ENCODE data around the gene C14orf132. TPM values are rescaled to one million over a fixed set of nuclear protein-coding genes. Genes with fewer than 3 reads are reported as not detected.
"Not testable (repeated sequence)": the region's sequence is repeated elsewhere in the genome, so short reads cannot be mapped to it uniquely, and the experiment has no call there.

C14orf132 gene
- total RNA-seq, 1 experiment from 2014 or later: 1.3 TPM

- H3K4me3 Mint-ChIP-seq (ENCODE audit: low read depth, unreplicated experiment): no peak overlapping the region
- no peaks in the 10 kb centered on the region for H3K4me1 Mint-ChIP-seq (ENCODE audit: low read depth, unreplicated experiment)
- no peaks in the 10 kb centered on the region for H3K9me3 Mint-ChIP-seq (ENCODE audit: low read depth, unreplicated experiment)
- no TSS peak for BruUV-seq (replicated peaks)
- TF ChIP-seq CTCF (IDR thresholded peaks at IDR 0.05; ENCODE audit: unreplicated experiment): no peak
- CTCF ChIA-PET: interaction anchor here (1.8 kb wide), 1 partner anchor 97 kb away, joined by 7 read pairs; no protein-coding TSS in a partner anchor
- peaks cover 87% of the 10 kb centered on the region for H3K27me3 Mint-ChIP-seq (ENCODE audit: unreplicated experiment)
- intact Hi-C loops (cut with micrococcal nuclease; ENCODE audit: unreplicated experiment): no loop called here
- H3K27ac Mint-ChIP-seq (ENCODE audit: unreplicated experiment): no peak overlapping the region
- DNase-seq: no peak
- no peaks in the 10 kb centered on the region for H3K36me3 Mint-ChIP-seq (ENCODE audit: insufficient read depth, unreplicated experiment)
These were observed 37.2 kb upstream of the C14orf132 start for GRCh38 chr14:96001866-96002497.

- H3K27ac Mint-ChIP-seq (ENCODE audit: unreplicated experiment): no peak overlapping the region
- no peaks in the 10 kb centered on the region for H3K36me3 Mint-ChIP-seq (ENCODE audit: insufficient read depth, unreplicated experiment)
- TF ChIP-seq CTCF (IDR thresholded peaks at IDR 0.05; ENCODE audit: unreplicated experiment): no peak
- CTCF ChIA-PET: interaction anchor here (1.8 kb wide), 1 partner anchor 96 kb away, joined by 7 read pairs; no protein-coding TSS in a partner anchor
- no peaks in the 10 kb centered on the region for H3K9me3 Mint-ChIP-seq (ENCODE audit: low read depth, unreplicated experiment)
- H3K4me3 Mint-ChIP-seq (ENCODE audit: low read depth, unreplicated experiment): no peak overlapping the region
- no peaks in the 10 kb centered on the region for H3K4me1 Mint-ChIP-seq (ENCODE audit: low read depth, unreplicated experiment)
- intact Hi-C loops (cut with micrococcal nuclease; ENCODE audit: unreplicated experiment): no loop called here
- peaks cover 82% of the 10 kb centered on the region for H3K27me3 Mint-ChIP-seq (ENCODE audit: unreplicated experiment)
- DNase-seq: no peak
- BruUV-seq (replicated peaks): no TSS peak
These were observed 36.7 kb upstream of the C14orf132 start for GRCh38 chr14:96002498-96002884.

GRCh38 chr14:96011131-96011530, 28.0 kb upstream of the C14orf132 start:
- H3K4me3 Mint-ChIP-seq (ENCODE audit: low read depth, unreplicated experiment): no peak overlapping the region
- H3K27ac Mint-ChIP-seq (ENCODE audit: unreplicated experiment): no peak overlapping the region
- CTCF ChIA-PET: no interaction called here
- H3K4me1 Mint-ChIP-seq (ENCODE audit: low read depth, unreplicated experiment): no peaks in the 10 kb centered on the region
- intact Hi-C loops (cut with micrococcal nuclease; ENCODE audit: unreplicated experiment): no loop called here
- DNase-seq: no peak
- H3K36me3 Mint-ChIP-seq (ENCODE audit: insufficient read depth, unreplicated experiment): no peaks in the 10 kb centered on the region
- no peak for TF ChIP-seq CTCF (IDR thresholded peaks at IDR 0.05; ENCODE audit: unreplicated experiment)
- no TSS peak for BruUV-seq (replicated peaks)
- H3K27me3 Mint-ChIP-seq (ENCODE audit: unreplicated experiment): peaks cover 4% of the 10 kb centered on the region
- H3K9me3 Mint-ChIP-seq (ENCODE audit: low read depth, unreplicated experiment): peaks cover 11% of the 10 kb centered on the region

GRCh38 chr14:96011607-96012006, 27.6 kb upstream of the C14orf132 start:
- intact Hi-C loops (cut with micrococcal nuclease; ENCODE audit: unreplicated experiment): no loop called here
- no TSS peak for BruUV-seq (replicated peaks)
- no peak overlapping the region for H3K27ac Mint-ChIP-seq (ENCODE audit: unreplicated experiment)
- DNase-seq: no peak
- CTCF ChIA-PET: no interaction called here
- no peaks in the 10 kb centered on the region for H3K4me1 Mint-ChIP-seq (ENCODE audit: low read depth, unreplicated experiment)
- peaks cover 4% of the 10 kb centered on the region for H3K27me3 Mint-ChIP-seq (ENCODE audit: unreplicated experiment)
- H3K9me3 Mint-ChIP-seq (ENCODE audit: low read depth, unreplicated experiment): peaks cover 11% of the 10 kb centered on the region
- no peak overlapping the region for H3K4me3 Mint-ChIP-seq (ENCODE audit: low read depth, unreplicated experiment)
- no peaks in the 10 kb centered on the region for H3K36me3 Mint-ChIP-seq (ENCODE audit: insufficient read depth, unreplicated experiment)
- no peak for TF ChIP-seq CTCF (IDR thresholded peaks at IDR 0.05; ENCODE audit: unreplicated experiment)

GRCh38 chr14:96012757-96013156, 26.4 kb upstream of the C14orf132 start:
- H3K27ac Mint-ChIP-seq (ENCODE audit: unreplicated experiment); H3K4me3 Mint-ChIP-seq (ENCODE audit: low read depth, unreplicated experiment); BruUV-seq (replicated peaks); H3K4me1 Mint-ChIP-seq (ENCODE audit: low read depth, unreplicated experiment); DNase-seq; H3K36me3 Mint-ChIP-seq (ENCODE audit: insufficient read depth, unreplicated experiment); CTCF ChIA-PET; intact Hi-C loops (cut with micrococcal nuclease; ENCODE audit: unreplicated experiment): not testable (repeated sequence)
- peaks cover 11% of the 10 kb centered on the region for H3K9me3 Mint-ChIP-seq (ENCODE audit: low read depth, unreplicated experiment)
- H3K27me3 Mint-ChIP-seq (ENCODE audit: unreplicated experiment): peaks cover 15% of the 10 kb centered on the region
